CD14-positive monocyte (primary cell): Measurements from ENCODE around the gene SH3RF3. TPM values are rescaled to one million over a fixed set of nuclear protein-coding genes. Genes with fewer than 3 reads are reported as not detected.
A peak's percentile ranks its signal among the peaks of the same experiment; 100 is the strongest.

Source experiments
- DNase-seq, 3 donors: peaks; one replicate each; pipeline ENCODE4 v3.0.0-alpha.2; 2011 to 2022
- H2AFZ ChIP-seq: 2 replicates; pipeline ENCODE4 v1.6.0; 2012; ENCODE audit warnings: mild to moderate bottlenecking, low read depth, low read length, inconsistent platforms; ENCODE audit not compliant: insufficient read depth, poor library complexity, severe bottlenecking
- H3K27ac ChIP-seq, 2 donors: 1 replicate in 1 of 2; 2 replicates in 1 of 2; pipeline ENCODE4 v1.5.1; 2012 to 2013; ENCODE audit warnings: low read length in 2 of 2, control low read depth in 1 of 2, inconsistent platforms in 1 of 2, low read depth in 1 of 2, mild to moderate bottlenecking in 1 of 2
- H3K27me3 ChIP-seq, 2 donors: one replicate each; pipeline versions ENCODE4 v1.6.0 to v1.6.1; 2011 to 2013; ENCODE audit warnings: low read length in 2 of 2; ENCODE audit not compliant: control insufficient read depth in 2 of 2, insufficient read depth in 2 of 2
- H3K36me3 ChIP-seq, 2 donors: replicated peaks in 1 of 2; 1 replicate in 1 of 2; 2 replicates in 1 of 2; pipeline versions ENCODE4 v1.5.1 to v1.6.1; 2012 to 2013; ENCODE audit warnings: low read length in 2 of 2, control low read depth in 1 of 2, inconsistent platforms in 1 of 2, mild to moderate bottlenecking in 1 of 2; ENCODE audit not compliant: insufficient read depth in 2 of 2, control insufficient read depth in 1 of 2
- H3K4me1 ChIP-seq, 2 donors: 1 replicate in 1 of 2; 2 replicates in 1 of 2; pipeline versions ENCODE4 v1.5.1 to v1.6.1; 2012 to 2013; ENCODE audit warnings: low read length in 2 of 2, control low read depth in 1 of 2, inconsistent platforms in 1 of 2, mild to moderate bottlenecking in 1 of 2, moderate library complexity in 1 of 2; ENCODE audit not compliant: insufficient read depth in 2 of 2, control insufficient read depth in 1 of 2
- H3K4me2 ChIP-seq: replicated peaks from 2 replicates; pipeline ENCODE3; 2012; ENCODE audit warnings: low read length, moderate library complexity, mild to moderate bottlenecking; ENCODE audit not compliant: poor library complexity, severe bottlenecking; ENCODE audit errors: extremely low read depth
- H3K4me3 ChIP-seq, 3 experiments: fragments of 200-600 bp in 1 of 3; sonication (generic) in 1 of 3; replicated peaks in 1 of 3; 1 replicate in 2 of 3; 2 replicates in 1 of 3; pipeline ENCODE4 v1.5.1; 2011 to 2013; ENCODE audit warnings: low read length in 3 of 3, mild to moderate bottlenecking in 3 of 3, control low read depth in 2 of 3, low read depth in 2 of 3, inconsistent platforms in 1 of 3, moderate library complexity in 1 of 3
- H3K79me2 ChIP-seq: 2 replicates; pipeline ENCODE4 v1.6.0; 2012; ENCODE audit warnings: mild to moderate bottlenecking, control low read depth, inconsistent platforms, low read length, moderate library complexity; ENCODE audit not compliant: insufficient read depth
- H3K9ac ChIP-seq: 2 replicates; pipeline ENCODE4 v1.6.0; 2017; ENCODE audit warnings: low read length, mild to moderate bottlenecking; ENCODE audit not compliant: insufficient read depth, poor library complexity, severe bottlenecking
- H3K9me3 ChIP-seq, 2 donors: replicated peaks in 1 of 2; 1 replicate in 1 of 2; 2 replicates in 1 of 2; pipeline versions ENCODE4 v1.5.1 to v1.6.1; 2012 to 2013; ENCODE audit warnings: low read length in 2 of 2, control low read depth in 1 of 2; ENCODE audit not compliant: control insufficient read depth in 1 of 2, insufficient read depth in 1 of 2
- H4K20me1 ChIP-seq: 2 replicates; pipeline ENCODE4 v1.6.0; 2012; ENCODE audit warnings: mild to moderate bottlenecking, low read length, control low read depth, moderate library complexity; ENCODE audit not compliant: insufficient read depth
- H3K27ac Mint-ChIP-seq, 7 donors: one replicate each; pipeline ENCODE4 v1.8.0; 2020; ENCODE audit warnings: mild to moderate bottlenecking in 7 of 7, mixed read lengths in 7 of 7, moderate library complexity in 6 of 7, inconsistent platforms in 2 of 7
- H3K27me3 Mint-ChIP-seq, 3 donors: one replicate each; pipeline ENCODE4 v1.8.0; 2021 to 2022; ENCODE audit warnings: low read depth in 3 of 3, mild to moderate bottlenecking in 3 of 3, mixed read lengths in 3 of 3, moderate library complexity in 3 of 3, inconsistent platforms in 1 of 3
- H3K36me3 Mint-ChIP-seq, 2 donors: one replicate each; pipeline ENCODE4 v1.8.0; 2020; ENCODE audit warnings: mixed read lengths in 2 of 2, inconsistent platforms in 1 of 2, mild to moderate bottlenecking in 1 of 2
- H3K4me1 Mint-ChIP-seq: one replicate; pipeline ENCODE4 v1.8.0; 2020; ENCODE audit warnings: mild to moderate bottlenecking, mixed read lengths
- H3K4me3 Mint-ChIP-seq, 2 donors: one replicate each; pipeline ENCODE4 v1.8.0; 2020; ENCODE audit warnings: mild to moderate bottlenecking in 2 of 2, mixed read lengths in 2 of 2, moderate library complexity in 1 of 2
- H3K9me3 Mint-ChIP-seq, 7 donors: one replicate each; pipeline ENCODE4 v1.8.0; 2020 to 2022; ENCODE audit warnings: mixed read lengths in 7 of 7, mild to moderate bottlenecking in 6 of 7, moderate library complexity in 6 of 7, inconsistent platforms in 2 of 7
- WGBS: methylation state at CpG from one replicate; pipeline ENCODE4 v1.1.5; 2013; ENCODE audit warnings: missing lambda C conversion rate; ENCODE audit not compliant: insufficient coverage; 5-methylcytosine and 5-hydroxymethylcytosine counted together
- intact Hi-C, 2 donors: fragments of 100-400 bp; cut with micrococcal nuclease; formaldehyde crosslinking; loops; one replicate each; pipeline versions ENCODE4 v1.15.0 to v1.15.1; 2023
- polyA plus RNA-seq, 3 donors: library from polyadenylated mRNA; depleted of rRNA in 1 of 3; unstranded in 2 of 3; stranded (reverse) in 1 of 3; fragments of 300-500 nt in 2 of 3; fragments of >200 nt in 1 of 3; fragmentation: Illumina TruSeq in 2 of 3; gene quantifications; 1 replicate in 2 of 3; 2 replicates in 1 of 3; pipeline ENCODE4 v1.2.3, GENCODE V29; 2012 to 2021
- TF ChIP-seq, protein P1 (sequence below): fragments of 200-600 bp; IDR thresholded peaks from one replicate; pipeline ENCODE4 v1.8.0; 2022; ENCODE audit warnings: antibody characterized with exemption, mild to moderate bottlenecking

Gene SH3RF3
- polyA plus RNA-seq, 3 donors, result 0.25 to 0.75 (median 0.34) TPM

DNA sequence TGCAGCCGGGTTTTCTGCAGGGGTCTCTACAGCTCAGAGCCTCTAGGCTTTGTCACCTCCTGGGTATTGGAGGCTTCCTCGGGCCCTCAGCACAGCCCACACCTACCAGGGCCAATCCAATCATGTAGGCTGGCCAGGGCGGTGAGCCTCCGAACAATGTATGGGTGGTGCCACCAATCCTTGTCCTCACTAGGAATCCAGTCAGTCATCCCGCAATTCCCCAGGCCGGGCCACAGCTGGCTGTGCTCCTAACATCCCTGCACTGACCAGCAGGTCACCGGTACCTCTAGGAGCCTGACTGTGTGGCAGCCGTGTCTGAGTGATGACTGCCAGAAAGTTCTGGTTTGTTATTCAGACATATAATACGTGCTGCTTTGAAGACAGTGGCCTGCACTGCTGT, 129.4 kb downstream of the SH3RF3 start:
- Histone ChIP-seq H3K9me3 (no peaks in the 10 kb centered on the region), H3K9ac (no peak overlapping the region), H3K27me3 (no peaks in the 10 kb centered on the region), H3K4me2 (no peak overlapping the region), H3K4me3 (no peak overlapping the region), H3K27ac (no peak overlapping the region), H3K4me1 (peaks cover 44 to 45% of the 10 kb centered on the region in 2 donors), H3K79me2 (no peaks in the 10 kb centered on the region), H3K36me3 (no peaks in the 10 kb centered on the region), H4K20me1 (no peaks in the 10 kb centered on the region), H2AFZ (no peak overlapping the region)
- Mint-ChIP-seq H3K27ac (peak overlapping the region in 1 of 7 donors; percentile 55), H3K4me1 (peaks cover 49% of the 10 kb centered on the region), H3K36me3 (peaks cover 7 to 11% of the 10 kb centered on the region in 2 donors), H3K27me3 (peaks cover 5 to 9% (median 6%) of the 10 kb centered on the region in 3 donors), H3K4me3 (no peak overlapping the region), H3K9me3 (no peaks in the 10 kb centered on the region)
- intact Hi-C loops, result loop anchor here (5.0 to 10.0 kb wide), 2 partner anchors 46 to 54 kb away; no protein-coding TSS in a partner anchor
- TF ChIP-seq, protein P1, sequence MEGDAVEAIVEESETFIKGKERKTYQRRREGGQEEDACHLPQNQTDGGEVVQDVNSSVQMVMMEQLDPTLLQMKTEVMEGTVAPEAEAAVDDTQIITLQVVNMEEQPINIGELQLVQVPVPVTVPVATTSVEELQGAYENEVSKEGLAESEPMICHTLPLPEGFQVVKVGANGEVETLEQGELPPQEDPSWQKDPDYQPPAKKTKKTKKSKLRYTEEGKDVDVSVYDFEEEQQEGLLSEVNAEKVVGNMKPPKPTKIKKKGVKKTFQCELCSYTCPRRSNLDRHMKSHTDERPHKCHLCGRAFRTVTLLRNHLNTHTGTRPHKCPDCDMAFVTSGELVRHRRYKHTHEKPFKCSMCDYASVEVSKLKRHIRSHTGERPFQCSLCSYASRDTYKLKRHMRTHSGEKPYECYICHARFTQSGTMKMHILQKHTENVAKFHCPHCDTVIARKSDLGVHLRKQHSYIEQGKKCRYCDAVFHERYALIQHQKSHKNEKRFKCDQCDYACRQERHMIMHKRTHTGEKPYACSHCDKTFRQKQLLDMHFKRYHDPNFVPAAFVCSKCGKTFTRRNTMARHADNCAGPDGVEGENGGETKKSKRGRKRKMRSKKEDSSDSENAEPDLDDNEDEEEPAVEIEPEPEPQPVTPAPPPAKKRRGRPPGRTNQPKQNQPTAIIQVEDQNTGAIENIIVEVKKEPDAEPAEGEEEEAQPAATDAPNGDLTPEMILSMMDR, result no peak
- WGBS, result 90% methylated on average over 9 of the region's 9 CpGs
- DNase-seq, result no peak

DNA sequence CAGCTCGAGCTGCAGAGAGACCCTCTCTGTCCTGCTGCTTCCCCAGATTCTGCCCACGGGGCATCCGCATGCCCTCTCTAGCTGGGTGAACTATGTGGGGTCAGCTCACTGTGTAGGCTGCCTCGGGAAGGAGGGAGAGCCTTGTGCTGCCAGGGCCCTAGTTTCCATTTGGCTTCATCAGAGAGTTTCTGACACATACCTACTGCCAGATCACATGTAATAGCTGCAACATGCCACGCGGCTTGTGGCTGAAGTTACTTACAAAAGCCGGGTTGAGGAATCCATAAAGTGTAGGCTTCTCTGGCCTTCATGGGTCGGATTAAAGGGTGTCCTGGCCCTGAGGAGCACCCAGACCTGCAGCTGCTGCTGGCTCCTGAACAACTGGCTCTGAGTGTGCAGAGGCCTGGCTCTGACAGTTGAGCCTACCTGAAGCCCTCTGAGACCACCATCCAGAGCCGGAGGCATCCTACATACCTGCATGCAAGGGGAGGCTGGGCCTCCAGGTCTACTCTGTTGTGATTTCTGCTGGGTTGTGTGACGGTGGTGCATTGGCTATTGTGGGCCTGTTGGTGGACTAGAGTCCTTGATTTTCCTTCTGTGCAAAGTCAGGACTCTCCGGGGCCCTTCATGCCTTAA, 130.0 kb downstream of the SH3RF3 start:
- no peaks in the 10 kb centered on the region for H4K20me1 ChIP-seq
- H2AFZ ChIP-seq, result no peak overlapping the region
- 94% methylated on average over 8 of the region's 11 CpGs for WGBS
- H3K9ac ChIP-seq, result no peak overlapping the region
- H3K27me3 ChIP-seq, result no peaks in the 10 kb centered on the region
- H3K79me2 ChIP-seq, result no peaks in the 10 kb centered on the region
- Mint-ChIP-seq H3K27ac (no peak overlapping the region), H3K9me3 (no peaks in the 10 kb centered on the region), H3K4me1 (peaks cover 45% of the 10 kb centered on the region), H3K4me3 (no peak overlapping the region), H3K36me3 (peaks cover 7 to 11% of the 10 kb centered on the region in 2 donors), H3K27me3 (peaks cover 6 to 11% (median 6%) of the 10 kb centered on the region in 3 donors)
- TF ChIP-seq, protein P1, result no peak
- no peak for DNase-seq
- no peaks in the 10 kb centered on the region for H3K36me3 ChIP-seq
- peaks cover 40 to 41% of the 10 kb centered on the region in 2 donors for H3K4me1 ChIP-seq
- H3K27ac ChIP-seq, result no peak overlapping the region
- no peak overlapping the region for H3K4me3 ChIP-seq
- intact Hi-C loops, result loop anchor here (5.0 to 10.0 kb wide), 2 partner anchors 47 to 54 kb away; no protein-coding TSS in a partner anchor
- H3K9me3 ChIP-seq, result no peaks in the 10 kb centered on the region
- H3K4me2 ChIP-seq, result no peak overlapping the region
